Measurements from ENCODE around the gene BASP1.

The BASP1 gene

DNA sequence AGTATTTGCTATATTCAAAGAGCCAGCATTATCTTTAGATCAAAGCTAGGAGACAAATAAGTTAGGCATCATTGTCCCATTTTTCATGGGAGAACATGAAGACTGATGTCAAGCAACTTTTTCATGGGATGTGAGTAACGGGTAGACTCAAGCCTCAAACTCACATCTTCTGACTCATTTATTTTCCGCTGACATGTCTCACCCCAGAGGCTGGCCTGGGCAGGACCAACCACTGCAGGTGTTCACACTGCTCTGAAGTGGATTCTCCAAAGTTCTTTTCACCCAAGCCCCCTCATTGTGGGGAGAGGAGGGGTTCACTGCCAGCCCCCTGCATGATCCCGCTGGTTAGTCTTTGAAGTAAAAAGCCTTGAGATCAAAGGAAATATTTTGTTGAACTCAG lies 34.9 kb upstream of the BASP1 start:
- no peaks in the 10 kb centered on the region for H3K4me1 ChIP-seq (ENCODE audit: control insufficient read depth, insufficient read depth, low read length)
- no peak overlapping the region for H3K4me3 ChIP-seq (ENCODE audit: low read depth, low read length)
- POLR2A ChIA-PET = no interaction called here
- H3K36me3 ChIP-seq (ENCODE audit: control insufficient read depth in 2 of 2, insufficient read depth in 1 of 2, low read length in 2 of 2) = no peaks in the 10 kb centered on the region
- CTCF ChIA-PET = interaction anchor here (0.7 to 3.8 kb wide), 4 partner anchors 8 to 1099 kb away, joined by 3 to 40 read pairs (median 4); no protein-coding TSS in a partner anchor
- H3K9me3 ChIP-seq (ENCODE audit: control insufficient read depth, insufficient read depth, low read depth, low read length) = no peaks in the 10 kb centered on the region
- no peak overlapping the region for H3K27ac ChIP-seq (ENCODE audit: extremely low read depth, low read depth, low read length)
- TF ChIP-seq ZNF501 (tag by site-specific recombination; IDR thresholded peaks at IDR 0.05) = no peak
- TF ChIP-seq, protein P1, sequence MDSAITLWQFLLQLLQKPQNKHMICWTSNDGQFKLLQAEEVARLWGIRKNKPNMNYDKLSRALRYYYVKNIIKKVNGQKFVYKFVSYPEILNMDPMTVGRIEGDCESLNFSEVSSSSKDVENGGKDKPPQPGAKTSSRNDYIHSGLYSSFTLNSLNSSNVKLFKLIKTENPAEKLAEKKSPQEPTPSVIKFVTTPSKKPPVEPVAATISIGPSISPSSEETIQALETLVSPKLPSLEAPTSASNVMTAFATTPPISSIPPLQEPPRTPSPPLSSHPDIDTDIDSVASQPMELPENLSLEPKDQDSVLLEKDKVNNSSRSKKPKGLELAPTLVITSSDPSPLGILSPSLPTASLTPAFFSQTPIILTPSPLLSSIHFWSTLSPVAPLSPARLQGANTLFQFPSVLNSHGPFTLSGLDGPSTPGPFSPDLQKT (IDR thresholded peaks at IDR 0.05; ENCODE audit: borderline replicate concordance, low read depth, low read length) = no peak
- no peak for TF ChIP-seq ZNF138 (tag by site-specific recombination; IDR thresholded peaks at IDR 0.05; ENCODE audit: borderline replicate concordance)
- TF ChIP-seq ZEB2 (tag by site-specific recombination; IDR thresholded peaks at IDR 0.05) = no peak
- TF ChIP-seq ZNF701 (tag by site-specific recombination; IDR thresholded peaks at IDR 0.05) = no peak
- TF ChIP-seq, protein P2, sequence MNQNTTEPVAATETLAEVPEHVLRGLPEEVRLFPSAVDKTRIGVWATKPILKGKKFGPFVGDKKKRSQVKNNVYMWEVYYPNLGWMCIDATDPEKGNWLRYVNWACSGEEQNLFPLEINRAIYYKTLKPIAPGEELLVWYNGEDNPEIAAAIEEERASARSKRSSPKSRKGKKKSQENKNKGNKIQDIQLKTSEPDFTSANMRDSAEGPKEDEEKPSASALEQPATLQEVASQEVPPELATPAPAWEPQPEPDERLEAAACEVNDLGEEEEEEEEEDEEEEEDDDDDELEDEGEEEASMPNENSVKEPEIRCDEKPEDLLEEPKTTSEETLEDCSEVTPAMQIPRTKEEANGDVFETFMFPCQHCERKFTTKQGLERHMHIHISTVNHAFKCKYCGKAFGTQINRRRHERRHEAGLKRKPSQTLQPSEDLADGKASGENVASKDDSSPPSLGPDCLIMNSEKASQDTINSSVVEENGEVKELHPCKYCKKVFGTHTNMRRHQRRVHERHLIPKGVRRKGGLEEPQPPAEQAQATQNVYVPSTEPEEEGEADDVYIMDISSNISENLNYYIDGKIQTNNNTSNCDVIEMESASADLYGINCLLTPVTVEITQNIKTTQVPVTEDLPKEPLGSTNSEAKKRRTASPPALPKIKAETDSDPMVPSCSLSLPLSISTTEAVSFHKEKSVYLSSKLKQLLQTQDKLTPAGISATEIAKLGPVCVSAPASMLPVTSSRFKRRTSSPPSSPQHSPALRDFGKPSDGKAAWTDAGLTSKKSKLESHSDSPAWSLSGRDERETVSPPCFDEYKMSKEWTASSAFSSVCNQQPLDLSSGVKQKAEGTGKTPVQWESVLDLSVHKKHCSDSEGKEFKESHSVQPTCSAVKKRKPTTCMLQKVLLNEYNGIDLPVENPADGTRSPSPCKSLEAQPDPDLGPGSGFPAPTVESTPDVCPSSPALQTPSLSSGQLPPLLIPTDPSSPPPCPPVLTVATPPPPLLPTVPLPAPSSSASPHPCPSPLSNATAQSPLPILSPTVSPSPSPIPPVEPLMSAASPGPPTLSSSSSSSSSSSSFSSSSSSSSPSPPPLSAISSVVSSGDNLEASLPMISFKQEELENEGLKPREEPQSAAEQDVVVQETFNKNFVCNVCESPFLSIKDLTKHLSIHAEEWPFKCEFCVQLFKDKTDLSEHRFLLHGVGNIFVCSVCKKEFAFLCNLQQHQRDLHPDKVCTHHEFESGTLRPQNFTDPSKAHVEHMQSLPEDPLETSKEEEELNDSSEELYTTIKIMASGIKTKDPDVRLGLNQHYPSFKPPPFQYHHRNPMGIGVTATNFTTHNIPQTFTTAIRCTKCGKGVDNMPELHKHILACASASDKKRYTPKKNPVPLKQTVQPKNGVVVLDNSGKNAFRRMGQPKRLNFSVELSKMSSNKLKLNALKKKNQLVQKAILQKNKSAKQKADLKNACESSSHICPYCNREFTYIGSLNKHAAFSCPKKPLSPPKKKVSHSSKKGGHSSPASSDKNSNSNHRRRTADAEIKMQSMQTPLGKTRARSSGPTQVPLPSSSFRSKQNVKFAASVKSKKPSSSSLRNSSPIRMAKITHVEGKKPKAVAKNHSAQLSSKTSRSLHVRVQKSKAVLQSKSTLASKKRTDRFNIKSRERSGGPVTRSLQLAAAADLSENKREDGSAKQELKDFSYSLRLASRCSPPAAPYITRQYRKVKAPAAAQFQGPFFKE (tag by site-specific recombination; IDR thresholded peaks at IDR 0.05; ENCODE audit: borderline replicate concordance) = no peak
- no peak for TF ChIP-seq ZNF350 (tag by site-specific recombination; IDR thresholded peaks at IDR 0.05)
- TF ChIP-seq ZNF214 (tag by site-specific recombination; IDR thresholded peaks at IDR 0.05; ENCODE audit: borderline replicate concordance) = no peak
- no peak for TF ChIP-seq ZNF777 (tag by site-specific recombination; IDR thresholded peaks at IDR 0.05; ENCODE audit: borderline replicate concordance)
- no peak for TF ChIP-seq ZNF670 (tag by site-specific recombination; IDR thresholded peaks at IDR 0.05; ENCODE audit: low read depth)
- no peak for TF ChIP-seq ZNF585B (tag by site-specific recombination; IDR thresholded peaks at IDR 0.05)
- TF ChIP-seq FEZF1 (tag by site-specific recombination; IDR thresholded peaks at IDR 0.05) = no peak
- TF ChIP-seq ZSCAN23 (tag by site-specific recombination; IDR thresholded peaks at IDR 0.05) = no peak
- TF ChIP-seq, protein P3, sequence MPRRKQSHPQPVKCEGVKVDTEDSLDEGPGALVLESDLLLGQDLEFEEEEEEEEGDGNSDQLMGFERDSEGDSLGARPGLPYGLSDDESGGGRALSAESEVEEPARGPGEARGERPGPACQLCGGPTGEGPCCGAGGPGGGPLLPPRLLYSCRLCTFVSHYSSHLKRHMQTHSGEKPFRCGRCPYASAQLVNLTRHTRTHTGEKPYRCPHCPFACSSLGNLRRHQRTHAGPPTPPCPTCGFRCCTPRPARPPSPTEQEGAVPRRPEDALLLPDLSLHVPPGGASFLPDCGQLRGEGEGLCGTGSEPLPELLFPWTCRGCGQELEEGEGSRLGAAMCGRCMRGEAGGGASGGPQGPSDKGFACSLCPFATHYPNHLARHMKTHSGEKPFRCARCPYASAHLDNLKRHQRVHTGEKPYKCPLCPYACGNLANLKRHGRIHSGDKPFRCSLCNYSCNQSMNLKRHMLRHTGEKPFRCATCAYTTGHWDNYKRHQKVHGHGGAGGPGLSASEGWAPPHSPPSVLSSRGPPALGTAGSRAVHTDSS (tag by site-specific recombination; IDR thresholded peaks at IDR 0.05) = no peak
- TF ChIP-seq ZNF155 (tag by site-specific recombination; IDR thresholded peaks at IDR 0.05) = no peak
- TF ChIP-seq, protein P4, sequence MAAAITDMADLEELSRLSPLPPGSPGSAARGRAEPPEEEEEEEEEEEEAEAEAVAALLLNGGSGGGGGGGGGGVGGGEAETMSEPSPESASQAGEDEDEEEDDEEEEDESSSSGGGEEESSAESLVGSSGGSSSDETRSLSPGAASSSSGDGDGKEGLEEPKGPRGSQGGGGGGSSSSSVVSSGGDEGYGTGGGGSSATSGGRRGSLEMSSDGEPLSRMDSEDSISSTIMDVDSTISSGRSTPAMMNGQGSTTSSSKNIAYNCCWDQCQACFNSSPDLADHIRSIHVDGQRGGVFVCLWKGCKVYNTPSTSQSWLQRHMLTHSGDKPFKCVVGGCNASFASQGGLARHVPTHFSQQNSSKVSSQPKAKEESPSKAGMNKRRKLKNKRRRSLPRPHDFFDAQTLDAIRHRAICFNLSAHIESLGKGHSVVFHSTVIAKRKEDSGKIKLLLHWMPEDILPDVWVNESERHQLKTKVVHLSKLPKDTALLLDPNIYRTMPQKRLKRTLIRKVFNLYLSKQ (tag by site-specific recombination; IDR thresholded peaks at IDR 0.05; ENCODE audit: borderline replicate concordance) = no peak
- no peak for TF ChIP-seq ZNF24 (tag by site-specific recombination; IDR thresholded peaks at IDR 0.05)
- no peak for TF ChIP-seq REPIN1 (tag by site-specific recombination; IDR thresholded peaks at IDR 0.05; ENCODE audit: low read depth)
- no peak for TF ChIP-seq ZNF830 (tag by site-specific recombination; IDR thresholded peaks at IDR 0.05; ENCODE audit: low read depth)

Data from HEK293 (cell line).